ENCODE data around the gene PDGFD.

Gene PDGFD

GRCh38 chr11:104129145-104129544, 34.8 kb downstream of the PDGFD start:
- no peak for TF ChIP-seq CTCF (IDR thresholded peaks at IDR 0.05)
- DNase-seq (ENCODE audit: low spot score) = no peak
- no peak overlapping the region for H3K27ac ChIP-seq

GRCh38 chr11:104127828-104128227, 36.1 kb downstream of the PDGFD start:
- Histone ChIP-seq H3K27ac (no peak overlapping the region), H3K4me3 (no peak overlapping the region)
- TF ChIP-seq CTCF (IDR thresholded peaks at IDR 0.05) = no peak
- DNase-seq (ENCODE audit: low spot score) = no peak

More at GRCh38 chr11:104129145-104129544, 34.8 kb downstream of the PDGFD start:
- no peak overlapping the region for H3K4me3 ChIP-seq

- DNase-seq (ENCODE audit: low spot score) = no peak
- TF ChIP-seq CTCF (IDR thresholded peaks at IDR 0.05) = no peak
- H3K27ac ChIP-seq = no peak overlapping the region
- no peak overlapping the region for H3K4me3 ChIP-seq
Observed at GRCh38 chr11:104126464-104126863, 37.5 kb downstream of the PDGFD start.

- TF ChIP-seq CTCF (IDR thresholded peaks at IDR 0.05) = no peak
- H3K27ac ChIP-seq = no peak overlapping the region
- DNase-seq (ENCODE audit: low spot score) = no peak
- H3K4me3 ChIP-seq = no peak overlapping the region
Observed at GRCh38 chr11:104124979-104125378, 39.0 kb downstream of the PDGFD start.

- no peak for DNase-seq (ENCODE audit: low spot score)
- H3K4me3 ChIP-seq = no peak overlapping the region
- no peak overlapping the region for H3K27ac ChIP-seq
- no peak for TF ChIP-seq CTCF (IDR thresholded peaks at IDR 0.05)
Observed at GRCh38 chr11:104122836-104123235, 41.1 kb downstream of the PDGFD start.

GRCh38 chr11:104122011-104122635, 41.8 kb downstream of the PDGFD start:
- no peak for TF ChIP-seq CTCF (IDR thresholded peaks at IDR 0.05)
- no peak overlapping the region for H3K4me3 ChIP-seq
- no peak for DNase-seq (ENCODE audit: low spot score)
- H3K27ac ChIP-seq = no peak overlapping the region

GRCh38 chr11:104120493-104121137, 43.3 kb downstream of the PDGFD start:
- TF ChIP-seq CTCF (IDR thresholded peaks at IDR 0.05) = no peak
- DNase-seq (ENCODE audit: low spot score) = no peak
- H3K4me3 ChIP-seq = no peak overlapping the region
- no peak overlapping the region for H3K27ac ChIP-seq
